HG03520 (cell line): ENCODE measurements around the gene TLR8.
"Not testable (repeated sequence)": the region's sequence is repeated elsewhere in the genome, so short reads cannot be mapped to it uniquely, and the experiment has no call there.

Source experiments
- ATAC-seq: cut with Tn5 transposase; IDR thresholded peaks from one replicate; pipeline ENCODE4 v1.9.1; 2021; ENCODE audit warnings: mild to moderate bottlenecking, moderate library complexity; ENCODE audit not compliant: unreplicated experiment

The TLR8 gene

GRCh38 chrX:12946406-12946805, 40.0 kb downstream of the TLR8 start:
- ATAC-seq, result no peak

- ATAC-seq, result no peak
Observed at GRCh38 chrX:12946838-12947544, 40.6 kb downstream of the TLR8 start.

- no peak for ATAC-seq
Observed at GRCh38 chrX:12947545-12948235, 41.3 kb downstream of the TLR8 start.

- ATAC-seq, result no peak
Observed at GRCh38 chrX:12948495-12948894, 42.1 kb downstream of the TLR8 start.

GRCh38 chrX:12949205-12949926, 42.9 kb downstream of the TLR8 start:
- ATAC-seq, result no peak

GRCh38 chrX:12949927-12950656, 43.7 kb downstream of the TLR8 start:
- ATAC-seq, result peak; percentile 61

- peak; percentile 46 for ATAC-seq
Observed at GRCh38 chrX:12950851-12951594, 44.6 kb downstream of the TLR8 start.

GRCh38 chrX:12951595-12951975, 45.2 kb downstream of the TLR8 start:
- ATAC-seq, result no peak

- ATAC-seq, result no peak
Observed at GRCh38 chrX:12953420-12953819, 47.0 kb downstream of the TLR8 start.

- no peak for ATAC-seq
Observed at GRCh38 chrX:12954376-12954775, 48.0 kb downstream of the TLR8 start.

GRCh38 chrX:12954981-12955380, 48.6 kb downstream of the TLR8 start:
- no peak for ATAC-seq

GRCh38 chrX:12955882-12956703, 49.7 kb downstream of the TLR8 start:
- ATAC-seq, result peak; percentile 32

- ATAC-seq, result peak; percentile 82
Observed at GRCh38 chrX:12956704-12957534, 50.5 kb downstream of the TLR8 start.

- ATAC-seq, result no peak
Observed at GRCh38 chrX:12958059-12958458, 51.6 kb downstream of the TLR8 start.

GRCh38 chrX:12958461-12958860, 52.0 kb downstream of the TLR8 start:
- no peak for ATAC-seq

GRCh38 chrX:12961196-12961718, 54.8 kb downstream of the TLR8 start:
- no peak for ATAC-seq

GRCh38 chrX:12962041-12962504, 55.7 kb downstream of the TLR8 start:
- ATAC-seq, result no peak

- not testable (repeated sequence) for ATAC-seq
Observed at GRCh38 chrX:12963210-12963850, 56.9 kb downstream of the TLR8 start.
